Amniotic epithelial cell (primary cell): ENCODE results near the gene DAZ2.
"Not testable (repeated sequence)": the region's sequence is repeated elsewhere in the genome, so short reads cannot be mapped to it uniquely, and the experiment has no call there.

ENCODE experiments used
- DNase-seq: peaks from one replicate; pipeline ENCODE4 v3.0.0-alpha.2; 2010; ENCODE audit warnings: low read depth

The DAZ2 gene

GRCh38 chrY:23219233-23219632 lies at the start of gene DAZ2:
Gene DAZ2 (plus strand): TSS chrY:23219533. CDS start chrY:23219741, 208 bp downstream.
- not testable (repeated sequence) for DNase-seq

- not testable (repeated sequence) for DNase-seq
Measured at GRCh38 chrY:23198908-23199307, 20.4 kb upstream of the DAZ2 start, which contains the start of gene DAZ1. Gene DAZ1 (minus strand): TSS chrY:23199008. CDS start chrY:23198800, 208 bp downstream.

GRCh38 chrY:23207455-23207854 lies 11.9 kb upstream of the DAZ2 start:
- not testable (repeated sequence) for DNase-seq

GRCh38 chrY:23209802-23210495 lies 9.4 kb upstream of the DAZ2 start:
- DNase-seq: not testable (repeated sequence)

- not testable (repeated sequence) for DNase-seq
Measured at GRCh38 chrY:23210681-23211080, 8.7 kb upstream of the DAZ2 start.
